GM19438 (cell line): ENCODE results near the gene LRP5.

Experiments used
- ATAC-seq: cut with Tn5 transposase; IDR thresholded peaks from one replicate; pipeline ENCODE4 v1.9.1; 2021; ENCODE audit warnings: low read depth; ENCODE audit not compliant: unreplicated experiment

Gene LRP5

GRCh38 chr11:68481579-68482240 lies 169.3 kb downstream of the LRP5 start:
- no peak for ATAC-seq

DNA sequence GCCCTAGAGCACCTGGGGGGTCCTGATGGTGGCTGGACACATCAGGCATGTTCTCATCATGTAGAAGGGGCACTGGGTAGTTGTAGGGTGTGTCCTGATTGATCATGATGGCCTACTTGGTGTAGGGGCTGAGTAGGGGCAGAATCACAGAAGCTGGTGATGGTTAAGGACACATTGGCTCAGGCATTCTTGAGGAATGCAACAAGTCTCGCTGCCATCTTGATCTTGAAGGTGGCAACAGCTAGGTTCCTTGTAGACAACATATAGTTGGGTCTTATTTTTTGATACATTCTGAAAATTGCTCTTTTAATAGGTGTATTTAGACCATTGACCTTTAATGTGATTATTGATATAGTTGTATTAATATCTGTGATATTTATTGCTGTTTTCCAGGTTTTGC lies 176.2 kb downstream of the LRP5 start:
- no peak for ATAC-seq

DNA sequence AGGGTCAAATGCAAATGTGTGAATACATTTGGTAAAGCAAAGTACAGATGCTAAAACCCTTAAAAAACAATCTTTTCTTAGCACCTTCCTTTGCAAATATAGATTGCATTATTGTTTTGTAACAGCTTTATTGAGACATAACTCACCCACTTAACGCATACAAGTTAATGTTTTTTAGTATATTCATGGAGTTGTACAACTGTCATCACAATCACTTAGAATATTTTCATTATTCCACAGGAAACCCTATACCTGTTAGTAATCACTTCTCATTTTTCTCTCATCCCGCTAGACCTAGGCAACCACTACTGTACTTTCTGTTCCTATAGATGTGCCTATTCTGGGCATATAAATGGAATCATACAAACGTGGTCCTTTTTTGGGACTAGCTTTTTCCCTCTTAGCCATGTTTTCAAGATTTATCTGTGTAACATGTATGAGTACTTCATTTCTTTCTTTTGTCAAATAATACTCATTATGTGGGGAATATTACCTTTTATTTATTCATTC lies 182.9 kb downstream of the LRP5 start:
- ATAC-seq: no peak

GRCh38 chr11:68495872-68496271 lies 183.5 kb downstream of the LRP5 start:
- ATAC-seq: no peak

- ATAC-seq: no peak
Measured at GRCh38 chr11:68497761-68498160, 185.4 kb downstream of the LRP5 start.

DNA sequence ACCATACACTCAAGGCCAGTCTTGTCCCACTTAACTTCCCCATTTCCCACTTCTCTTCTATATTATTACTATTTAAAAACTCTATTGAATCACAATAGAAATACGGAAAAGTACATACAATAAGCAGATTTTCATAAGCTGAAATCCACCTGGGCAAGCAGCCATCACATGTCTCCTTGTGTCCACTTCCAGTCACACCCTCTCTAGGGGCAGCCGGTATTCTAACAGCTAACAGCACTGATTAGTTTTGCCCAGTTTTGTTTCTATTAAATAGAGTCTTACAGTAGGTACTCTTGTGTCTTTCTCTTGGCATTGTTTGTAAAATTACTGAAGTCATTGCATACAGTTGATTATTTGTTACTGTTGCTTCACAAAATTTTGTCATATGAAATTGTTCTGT lies 185.9 kb downstream of the LRP5 start:
- ATAC-seq: no peak
